Measurements from ENCODE around the gene SEPTIN7.

Gene SEPTIN7

GRCh38 chr7:35801392-35802101 lies 690 bp downstream of the SEPTIN7 start:
- Histone ChIP-seq H4K20me1 (ENCODE audit: low read depth, low read length) (peaks cover 43% of the 10 kb centered on the region), H3K9me3 (ENCODE audit: insufficient read depth, low read length) (no peaks in the 10 kb centered on the region), H2AFZ (ENCODE audit: low read depth, low read length, severe bottlenecking) (peak overlapping the region; percentile 70), H3K9me2 (replicated peaks; ENCODE audit: insufficient read depth, low read length) (no peaks in the 10 kb centered on the region), H3F3A (ENCODE audit: insufficient read depth) (peaks cover 12% of the 10 kb centered on the region; the same call in 1 of the 2 replicates), H3K4me3 (ENCODE audit: insufficient read depth, low read length, poor library complexity, severe bottlenecking) (peak overlapping the region; percentile 84), H3K79me2 (ENCODE audit: insufficient read depth, low read length) (peaks cover 54% of the 10 kb centered on the region), H3K36me3 (ENCODE audit: low read length) (no peaks in the 10 kb centered on the region), H3K27me3 (ENCODE audit: low read length) (no peaks in the 10 kb centered on the region), H3K9ac (ENCODE audit: low read length) (peak overlapping the region; percentile 94), H3K27ac (ENCODE audit: low read depth, low read length) (peak overlapping the region; percentile 91), H3K4me2 (ENCODE audit: low read depth, low read length, poor library complexity, severe bottlenecking) (peak overlapping the region; percentile 75)
- TF ChIP-seq EZH2phosphoT487 (conservative IDR thresholded peaks at IDR 0.05; ENCODE audit: low read length) = no peak
- TF ChIP-seq CTCF (IDR thresholded peaks at IDR 0.05; ENCODE audit: insufficient read depth, low read length, poor library complexity, severe bottlenecking) = peak; percentile 77

GRCh38 chr7:35802102-35802466 lies 1.2 kb downstream of the SEPTIN7 start:
- H3K4me3 ChIP-seq (ENCODE audit: insufficient read depth, low read length, poor library complexity, severe bottlenecking) = peak overlapping the region; percentile 84
- H3K4me2 ChIP-seq (ENCODE audit: low read depth, low read length, poor library complexity, severe bottlenecking) = peak overlapping the region; percentile 75
- H3K27ac ChIP-seq (ENCODE audit: low read depth, low read length) = peak overlapping the region; percentile 91
- H2AFZ ChIP-seq (ENCODE audit: low read depth, low read length, severe bottlenecking) = no peak overlapping the region
- H4K20me1 ChIP-seq (ENCODE audit: low read depth, low read length) = peaks cover 48% of the 10 kb centered on the region
- H3K9ac ChIP-seq (ENCODE audit: low read length) = peak overlapping the region; percentile 94
- H3F3A ChIP-seq (ENCODE audit: insufficient read depth) = peaks cover 16% of the 10 kb centered on the region; the same call in 1 of the 2 replicates
- no peak for TF ChIP-seq CTCF (IDR thresholded peaks at IDR 0.05; ENCODE audit: insufficient read depth, low read length, poor library complexity, severe bottlenecking)
- no peak for TF ChIP-seq EZH2phosphoT487 (conservative IDR thresholded peaks at IDR 0.05; ENCODE audit: low read length)
- H3K9me2 ChIP-seq (replicated peaks; ENCODE audit: insufficient read depth, low read length) = no peaks in the 10 kb centered on the region
- no peaks in the 10 kb centered on the region for H3K36me3 ChIP-seq (ENCODE audit: low read length)
- H3K9me3 ChIP-seq (ENCODE audit: insufficient read depth, low read length) = no peaks in the 10 kb centered on the region
- no peaks in the 10 kb centered on the region for H3K27me3 ChIP-seq (ENCODE audit: low read length)
- peaks cover 60% of the 10 kb centered on the region for H3K79me2 ChIP-seq (ENCODE audit: insufficient read depth, low read length)

- no peak for TF ChIP-seq CTCF (IDR thresholded peaks at IDR 0.05; ENCODE audit: insufficient read depth, low read length, poor library complexity, severe bottlenecking)
- no peak for TF ChIP-seq EZH2phosphoT487 (conservative IDR thresholded peaks at IDR 0.05; ENCODE audit: low read length)
- peaks cover 16% of the 10 kb centered on the region; the same call in 1 of the 2 replicates for H3F3A ChIP-seq (ENCODE audit: insufficient read depth)
- H4K20me1 ChIP-seq (ENCODE audit: low read depth, low read length) = peaks cover 48% of the 10 kb centered on the region
- H3K4me3 ChIP-seq (ENCODE audit: insufficient read depth, low read length, poor library complexity, severe bottlenecking) = peak overlapping the region; percentile 84
- peak overlapping the region; percentile 94 for H3K9ac ChIP-seq (ENCODE audit: low read length)
- no peaks in the 10 kb centered on the region for H3K9me2 ChIP-seq (replicated peaks; ENCODE audit: insufficient read depth, low read length)
- no peaks in the 10 kb centered on the region for H3K36me3 ChIP-seq (ENCODE audit: low read length)
- no peaks in the 10 kb centered on the region for H3K9me3 ChIP-seq (ENCODE audit: insufficient read depth, low read length)
- H3K4me2 ChIP-seq (ENCODE audit: low read depth, low read length, poor library complexity, severe bottlenecking) = peak overlapping the region; percentile 75
- H3K79me2 ChIP-seq (ENCODE audit: insufficient read depth, low read length) = peaks cover 65% of the 10 kb centered on the region
- H3K27ac ChIP-seq (ENCODE audit: low read depth, low read length) = no peak overlapping the region
- H3K27me3 ChIP-seq (ENCODE audit: low read length) = no peaks in the 10 kb centered on the region
- no peak overlapping the region for H2AFZ ChIP-seq (ENCODE audit: low read depth, low read length, severe bottlenecking)
Measured at GRCh38 chr7:35802649-35803048, 1.8 kb downstream of the SEPTIN7 start.

Measured in SU-DHL-6 (cell line).